ENCODE data around the gene APOL3. TPM values are rescaled to one million over a fixed set of nuclear protein-coding genes. Genes with fewer than 3 reads are reported as not detected.

Gene APOL3
- total RNA-seq, 1 donor from 2014 or later = 131 TPM

DNA sequence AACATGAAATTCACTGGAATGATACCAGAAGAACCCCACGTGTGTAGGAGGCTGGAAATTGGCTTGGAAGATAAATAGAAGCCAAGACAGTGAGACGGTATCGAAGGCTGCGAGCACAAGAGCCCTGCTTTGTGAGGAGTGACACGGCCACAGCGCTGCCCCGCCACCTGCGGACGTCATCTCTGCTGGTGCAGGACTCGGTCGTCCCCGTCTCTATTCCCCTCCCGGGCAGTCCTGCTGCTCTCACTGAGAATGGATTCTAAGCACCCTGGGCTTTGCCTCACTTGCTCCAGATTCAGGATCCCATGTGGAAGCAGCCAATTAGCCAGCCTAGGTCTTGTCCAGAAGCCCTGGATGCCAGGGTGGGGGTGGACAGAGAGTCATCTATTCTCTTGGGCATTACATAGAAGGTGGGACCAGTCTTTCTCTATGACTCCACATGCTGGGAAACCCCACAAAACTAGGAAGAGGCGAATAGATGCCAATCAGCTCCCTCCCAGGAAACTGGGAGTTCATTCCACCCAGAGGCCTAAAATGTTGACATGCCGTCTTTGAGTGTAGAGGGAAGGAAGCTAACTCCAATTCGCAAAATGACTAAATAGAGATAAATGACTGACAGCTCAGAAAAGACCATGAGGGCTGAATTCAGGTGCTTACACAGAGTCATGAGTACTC is 25.1 kb downstream of the APOL3 start:
- intact Hi-C loops (cut with micrococcal nuclease) = no loop called here

DNA sequence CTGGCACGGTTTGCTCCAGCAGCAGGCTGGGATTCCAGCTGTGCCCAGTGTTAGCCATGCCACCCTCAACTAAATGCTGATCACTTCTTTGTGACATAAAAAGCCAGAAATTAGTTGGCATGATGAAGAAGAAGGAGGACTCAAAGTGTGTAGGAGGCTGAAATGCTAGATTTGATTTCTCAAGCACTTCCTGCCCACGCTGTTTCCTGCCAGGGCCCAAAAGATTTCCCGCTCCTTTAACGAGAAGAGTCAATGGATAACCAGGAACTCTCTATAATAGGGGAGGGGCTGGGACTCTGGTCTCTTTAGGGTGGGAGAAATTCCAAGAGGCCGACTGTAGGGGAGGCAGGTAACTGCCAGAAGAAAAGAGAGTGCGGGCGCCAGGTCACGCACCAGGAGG is 26.4 kb downstream of the APOL3 start:
- intact Hi-C loops (cut with micrococcal nuclease) = no loop called here

DNA sequence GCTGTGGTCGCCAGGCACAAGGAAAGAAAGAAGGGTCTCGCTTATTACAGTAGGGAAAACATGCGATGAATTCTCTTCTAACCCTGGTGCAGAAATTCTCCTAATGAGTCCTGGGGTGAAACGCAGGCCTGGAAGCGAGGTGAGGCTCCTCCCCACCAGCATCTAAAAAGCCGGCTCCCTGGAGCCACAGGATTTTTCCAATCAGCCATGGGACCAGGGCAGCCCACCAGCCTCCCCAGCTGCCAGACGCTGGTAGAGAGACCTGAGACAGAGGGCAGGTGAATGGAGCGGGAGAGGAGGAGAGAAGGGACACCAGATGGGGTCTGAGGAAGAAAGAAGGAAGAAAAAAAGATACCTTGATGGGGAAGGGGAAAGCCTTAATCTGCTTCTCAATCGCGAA is 28.6 kb downstream of the APOL3 start:
- intact Hi-C loops (cut with micrococcal nuclease) = no loop called here

DNA sequence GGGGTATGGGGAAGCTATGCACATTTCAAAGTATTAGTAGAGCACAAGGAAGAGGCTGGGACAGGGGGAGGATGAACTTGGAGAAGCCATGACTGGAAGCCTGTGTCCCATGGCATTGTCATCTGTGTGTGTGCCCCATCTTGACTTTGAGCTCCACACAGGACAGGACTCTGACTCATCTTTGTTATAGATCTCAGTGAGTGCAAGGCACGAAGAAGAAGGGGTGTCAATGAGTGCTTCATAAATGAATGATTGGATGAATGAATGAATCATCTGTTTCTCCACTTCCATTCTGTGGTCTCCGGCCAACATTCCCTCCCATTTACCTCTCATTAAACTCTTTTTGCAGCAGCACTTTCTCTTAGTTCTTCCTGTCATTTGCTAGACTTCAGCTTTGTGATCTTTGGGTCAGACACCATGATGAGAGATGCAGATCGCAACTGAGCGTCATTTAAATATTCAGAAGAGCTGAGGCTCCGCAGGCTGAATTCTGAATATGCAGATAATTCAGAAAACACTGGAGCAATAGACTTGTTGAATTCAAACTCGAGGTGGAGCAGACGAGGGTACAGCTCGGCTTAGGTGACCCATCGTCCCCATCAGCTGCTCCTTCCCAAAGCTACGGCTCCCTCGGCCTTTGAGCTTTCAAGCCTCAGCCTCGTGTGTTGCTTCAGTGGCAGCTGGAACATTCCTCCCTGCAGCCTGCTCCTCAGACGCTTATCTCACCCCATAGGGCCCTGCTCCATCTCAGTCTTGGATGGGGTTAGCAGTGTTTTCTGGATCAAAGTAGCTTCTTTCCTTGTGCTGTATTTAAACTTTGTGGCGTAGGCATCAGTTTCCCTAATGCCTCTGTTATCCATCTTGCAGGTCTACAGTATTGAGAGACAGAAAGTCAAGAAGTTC is 30.8 kb downstream of the APOL3 start:
- intact Hi-C loops (cut with micrococcal nuclease) = loop anchor here (10.0 kb wide), 1 partner anchor 205 kb away; no protein-coding TSS in a partner anchor

DNA sequence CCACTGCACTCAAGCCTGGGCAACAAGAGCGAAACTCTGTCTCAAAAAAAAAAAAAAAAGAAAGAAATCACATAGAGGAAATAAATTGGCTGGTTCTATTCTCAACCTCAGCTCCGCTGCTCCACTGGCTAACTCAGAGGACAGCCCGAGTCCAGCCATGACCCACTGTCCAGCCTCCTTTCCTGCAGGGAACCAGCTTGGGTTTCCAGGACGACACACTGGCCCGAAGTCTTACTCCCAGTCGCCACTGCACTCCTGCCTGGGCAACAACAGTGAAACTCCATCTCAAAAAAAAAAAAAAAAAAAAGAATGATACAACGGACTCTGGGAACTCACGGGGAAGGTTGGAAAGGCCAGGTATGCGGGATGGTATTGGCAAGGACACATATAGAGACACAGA is 31.5 kb downstream of the APOL3 start:
- intact Hi-C loops (cut with micrococcal nuclease) = loop anchor here (10.0 kb wide), 1 partner anchor 204 kb away; no protein-coding TSS in a partner anchor

DNA sequence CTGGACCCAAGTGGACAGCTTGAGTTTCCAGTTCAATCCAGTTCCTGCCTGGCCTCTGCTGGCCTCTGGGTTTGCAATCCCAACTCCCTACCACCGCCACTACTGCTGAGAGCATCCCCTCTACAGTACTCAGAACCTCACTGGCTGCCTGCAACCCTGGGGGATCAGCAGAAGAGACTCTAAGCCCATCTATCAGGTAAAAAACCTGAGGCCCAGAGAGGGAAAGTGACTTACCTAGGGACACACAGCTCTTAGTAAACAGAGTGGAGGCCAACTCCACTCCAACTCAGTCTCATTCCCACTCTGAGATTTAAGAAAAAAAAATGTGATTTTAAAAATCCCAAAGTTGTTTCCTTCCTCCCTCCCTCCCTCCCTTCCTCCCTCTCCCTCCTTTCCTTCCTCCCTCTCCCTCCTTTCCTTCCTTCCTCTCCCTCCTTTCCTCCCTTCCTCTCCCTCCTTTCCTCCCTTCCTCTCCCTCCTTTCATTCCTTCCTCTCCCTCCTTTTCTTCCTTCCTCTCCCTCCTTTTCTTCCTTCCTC is 34.5 kb downstream of the APOL3 start:
- intact Hi-C loops (cut with micrococcal nuclease) = loop anchor here (2.0 to 10.0 kb wide), 3 partner anchors 59 to 499 kb away; no protein-coding TSS in a partner anchor

DNA sequence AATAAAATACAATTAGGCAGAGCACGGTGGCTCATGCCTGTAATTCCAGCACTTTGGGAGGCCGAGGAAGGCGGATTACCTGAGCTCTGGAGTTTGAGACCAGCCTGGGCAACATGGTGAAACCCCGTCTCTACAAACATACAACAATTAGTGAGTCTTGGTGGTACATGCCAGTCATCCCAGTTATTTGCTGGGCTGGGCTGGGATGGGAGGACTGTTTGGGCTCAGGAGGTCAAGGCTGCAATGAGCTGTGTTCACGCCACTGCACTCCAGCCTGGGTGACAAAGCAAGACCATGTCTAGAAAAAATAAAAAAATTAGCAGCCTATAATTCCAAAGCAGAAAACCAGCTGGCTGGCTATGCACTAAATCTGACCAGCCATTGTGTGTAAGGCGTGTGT is 35.1 kb downstream of the APOL3 start:
- intact Hi-C loops (cut with micrococcal nuclease) = loop anchor here (2.0 to 10.0 kb wide), 3 partner anchors 59 to 499 kb away; no protein-coding TSS in a partner anchor

DNA sequence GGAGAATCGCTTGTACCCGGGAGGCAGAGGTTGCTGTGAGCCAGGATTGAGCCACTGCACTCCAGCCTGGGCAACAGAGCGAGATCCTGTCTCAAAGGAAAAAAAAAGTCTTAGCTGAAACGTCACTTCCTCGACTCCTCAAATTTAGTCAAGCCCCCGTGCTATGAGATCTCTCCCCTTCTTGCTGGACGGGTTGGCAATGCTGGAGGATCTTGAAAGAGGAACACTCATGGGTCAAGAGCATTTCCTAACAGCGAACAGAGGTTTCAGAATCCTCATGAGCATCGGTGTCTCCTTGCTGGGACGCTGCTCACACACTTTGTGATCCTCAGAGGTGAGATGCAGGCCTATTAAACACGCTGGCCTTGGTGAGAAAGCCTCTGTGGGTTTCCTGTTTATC is 35.9 kb downstream of the APOL3 start:
- intact Hi-C loops (cut with micrococcal nuclease) = loop anchor here (2.0 to 10.0 kb wide), 3 partner anchors 58 to 498 kb away; no protein-coding TSS in a partner anchor

DNA sequence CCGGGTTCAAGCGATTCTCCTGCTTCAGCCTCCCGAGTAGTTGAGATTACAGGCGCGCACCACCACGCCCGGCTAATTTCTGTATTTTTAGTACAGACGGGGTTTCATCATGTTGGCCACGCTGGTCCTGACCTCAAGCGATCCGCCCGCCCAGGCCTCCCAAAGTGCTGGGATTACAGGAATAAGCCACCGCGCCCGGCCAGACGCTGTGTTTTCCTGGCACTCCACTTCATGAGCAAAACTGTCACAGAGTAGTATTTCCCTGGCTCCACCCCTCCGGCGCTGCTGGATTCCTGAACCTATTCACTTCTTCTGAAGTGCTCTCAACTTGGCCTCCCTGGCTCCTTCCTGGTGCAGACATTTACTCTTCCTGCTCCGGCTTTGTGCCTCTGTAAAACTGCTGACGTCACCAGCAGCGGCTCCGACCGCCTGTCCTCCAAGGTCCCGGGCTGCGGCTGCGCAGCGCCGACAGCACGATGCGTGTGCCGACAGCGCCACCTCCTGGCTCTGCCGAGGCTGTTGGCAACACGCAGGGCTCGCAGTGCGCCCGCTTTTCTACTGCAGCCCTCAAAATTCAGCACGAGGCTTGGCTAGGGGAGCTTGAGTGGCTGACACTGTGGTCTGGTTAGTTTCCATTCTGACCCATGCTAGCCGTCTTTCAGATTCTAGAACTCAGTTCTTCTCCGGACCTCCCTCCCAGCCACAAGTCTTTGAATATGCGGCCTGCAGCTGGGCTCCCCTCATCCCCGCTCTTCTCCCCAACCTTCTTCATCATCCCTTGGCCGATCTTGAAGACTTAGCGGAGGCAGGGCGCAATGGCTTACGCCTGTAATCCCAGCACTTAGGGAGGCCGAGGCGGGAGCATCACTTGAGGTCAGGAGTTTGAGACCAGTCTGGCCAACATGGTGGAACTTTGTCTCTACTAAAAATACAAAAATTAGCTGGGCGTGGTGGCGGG is 36.6 kb downstream of the APOL3 start:
- intact Hi-C loops (cut with micrococcal nuclease) = loop anchor here (2.0 to 10.0 kb wide), 3 partner anchors 57 to 497 kb away; no protein-coding TSS in a partner anchor

DNA sequence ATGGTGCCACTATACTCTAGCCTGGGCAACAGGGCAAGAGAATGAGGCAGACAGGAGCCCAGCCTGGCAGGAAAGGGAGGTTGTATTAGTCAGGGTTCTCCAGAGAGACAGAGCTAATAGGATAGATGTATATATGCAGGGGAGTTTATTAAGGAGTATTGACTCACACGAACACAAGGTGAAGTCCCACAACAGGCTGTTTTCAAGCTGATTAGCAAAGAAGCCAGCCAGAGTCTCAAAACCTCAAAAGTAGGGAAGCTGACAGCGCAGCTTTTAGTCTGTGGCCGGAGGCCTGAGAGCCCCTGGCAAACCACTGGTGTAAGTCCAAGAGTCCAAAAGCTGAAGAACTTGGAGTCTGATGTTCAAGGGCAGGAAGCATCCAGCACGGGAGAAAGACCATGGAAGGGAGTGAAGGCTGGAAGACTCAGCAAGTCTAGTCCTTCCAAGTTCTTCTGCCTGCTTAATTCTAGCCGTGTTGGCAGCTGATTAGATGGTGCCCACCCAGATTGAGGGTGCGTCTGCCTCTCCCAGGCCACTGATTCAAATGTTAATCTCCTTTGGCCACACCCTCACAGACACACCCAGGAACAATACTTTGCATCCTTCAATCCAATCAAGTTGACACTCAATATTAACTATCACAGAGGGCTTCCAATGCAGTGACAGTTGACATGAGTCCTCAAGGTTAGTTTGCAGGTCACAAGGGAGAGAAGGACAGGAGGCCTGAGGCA is 39.8 kb downstream of the APOL3 start:
- intact Hi-C loops (cut with micrococcal nuclease) = loop anchor here (10.0 kb wide), 1 partner anchor 196 kb away; no protein-coding TSS in a partner anchor

DNA sequence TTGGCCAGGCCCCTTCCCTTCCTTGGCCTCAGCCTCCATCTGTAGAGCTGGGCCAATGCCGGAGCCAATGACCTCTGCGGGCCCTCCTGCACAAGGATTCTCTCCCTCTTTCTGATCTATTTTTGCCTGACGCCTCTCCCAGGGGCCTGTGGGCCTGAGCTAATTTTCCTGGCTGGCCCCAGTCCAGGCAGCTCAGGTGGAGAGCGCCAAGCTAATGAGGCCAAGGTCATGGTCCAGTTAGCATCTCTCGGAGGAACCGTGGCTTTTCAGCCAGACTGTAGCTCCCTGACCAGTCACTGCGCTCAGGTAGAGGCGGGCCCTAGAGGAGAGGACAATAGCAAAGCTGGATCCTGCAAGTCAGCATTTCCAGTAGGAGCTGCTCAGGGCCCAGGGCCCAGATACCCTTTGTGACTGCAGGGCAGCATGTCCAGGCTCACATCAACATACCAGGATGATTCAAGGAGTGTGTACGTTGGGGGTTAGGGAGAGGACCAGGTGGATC is 43.5 kb downstream of the APOL3 start:
- intact Hi-C loops (cut with micrococcal nuclease) = no loop called here

DNA sequence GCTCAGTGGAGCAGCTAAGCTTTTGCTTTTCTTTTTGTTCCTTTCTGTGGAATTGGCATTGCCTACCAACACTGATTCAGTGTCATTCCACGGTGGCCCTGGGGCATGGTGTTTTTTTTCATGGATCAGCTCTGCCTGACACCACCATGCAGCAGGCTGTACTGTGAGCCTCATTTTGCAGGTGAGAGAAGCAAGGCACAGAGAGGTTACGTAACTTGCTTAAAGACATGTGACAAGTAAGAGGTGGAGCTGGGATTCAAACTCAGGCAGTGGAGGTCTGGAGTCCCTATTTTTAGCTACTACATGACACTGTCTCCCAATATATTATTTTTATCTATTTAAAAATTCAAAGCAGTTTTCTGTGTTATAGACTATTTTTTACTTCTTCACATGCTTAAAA is 44.4 kb downstream of the APOL3 start:
- intact Hi-C loops (cut with micrococcal nuclease) = no loop called here

DNA sequence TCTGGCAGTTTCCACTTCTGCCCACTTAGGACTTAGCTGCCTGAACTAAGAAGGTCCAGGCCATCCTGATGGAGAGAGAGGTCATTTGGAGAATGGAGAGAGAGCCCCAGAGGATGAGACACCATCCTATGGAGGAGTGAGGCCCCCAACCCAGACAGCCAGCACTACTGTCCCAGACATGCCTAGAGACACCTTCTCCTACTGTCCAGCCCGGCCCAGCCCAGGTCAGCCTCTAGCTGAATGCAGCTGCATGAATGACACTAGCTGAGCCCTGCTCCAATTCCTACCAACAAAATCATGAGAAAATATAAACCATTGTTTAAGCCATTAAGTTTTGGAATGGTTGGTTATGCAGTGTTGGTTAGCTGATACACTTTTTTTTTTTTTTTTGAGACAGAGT is 47.4 kb downstream of the APOL3 start:
- intact Hi-C loops (cut with micrococcal nuclease) = no loop called here

DNA sequence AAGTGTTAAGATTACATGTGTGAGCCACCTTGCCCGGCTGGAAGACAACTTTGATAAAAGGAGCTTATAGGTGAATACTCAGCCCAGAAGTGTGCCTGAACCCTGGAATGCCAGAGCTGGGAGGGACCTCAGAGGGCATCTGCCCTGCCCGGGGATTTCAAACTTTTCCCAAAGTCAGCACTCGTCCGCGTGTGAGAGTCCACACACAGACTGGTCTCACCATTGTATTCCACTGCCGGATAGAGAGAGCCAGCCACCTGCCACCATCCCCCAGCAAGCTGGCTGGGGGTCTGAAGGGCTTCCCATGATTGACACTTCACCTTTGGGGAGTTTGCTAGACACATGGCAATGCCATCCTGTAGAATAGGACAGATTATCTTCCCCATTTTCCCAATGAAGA is 49.2 kb downstream of the APOL3 start:
- intact Hi-C loops (cut with micrococcal nuclease) = no loop called here

DNA sequence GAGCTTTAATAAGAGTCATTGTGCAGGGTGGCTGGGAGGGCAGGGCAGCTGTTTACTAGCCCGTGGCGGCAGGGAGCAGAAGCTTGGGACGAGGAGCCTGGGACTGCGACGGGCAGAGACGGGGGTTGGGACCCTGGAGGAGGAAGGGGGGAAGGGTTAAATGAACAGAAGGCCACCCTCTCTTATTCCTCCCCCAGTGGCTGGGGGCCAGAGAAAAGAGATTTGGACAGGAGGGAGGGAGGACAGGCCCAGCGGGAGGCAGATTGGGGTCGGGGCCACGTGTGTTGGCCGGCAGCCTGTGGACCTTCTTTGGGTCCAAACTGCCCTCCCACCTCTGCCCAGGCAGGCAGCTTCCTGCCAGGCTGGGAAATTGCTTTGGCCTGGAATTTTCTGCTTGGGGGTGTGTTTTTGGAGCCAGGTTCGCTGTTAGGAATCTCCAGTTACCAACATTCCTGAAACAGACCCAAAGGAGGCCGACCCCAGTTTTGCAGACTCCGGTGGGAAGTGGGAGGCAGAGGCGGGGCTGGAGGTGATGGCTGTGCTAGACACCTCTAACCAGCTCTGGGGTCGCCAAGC is 50.2 kb downstream of the APOL3 start:
- intact Hi-C loops (cut with micrococcal nuclease) = no loop called here

DNA sequence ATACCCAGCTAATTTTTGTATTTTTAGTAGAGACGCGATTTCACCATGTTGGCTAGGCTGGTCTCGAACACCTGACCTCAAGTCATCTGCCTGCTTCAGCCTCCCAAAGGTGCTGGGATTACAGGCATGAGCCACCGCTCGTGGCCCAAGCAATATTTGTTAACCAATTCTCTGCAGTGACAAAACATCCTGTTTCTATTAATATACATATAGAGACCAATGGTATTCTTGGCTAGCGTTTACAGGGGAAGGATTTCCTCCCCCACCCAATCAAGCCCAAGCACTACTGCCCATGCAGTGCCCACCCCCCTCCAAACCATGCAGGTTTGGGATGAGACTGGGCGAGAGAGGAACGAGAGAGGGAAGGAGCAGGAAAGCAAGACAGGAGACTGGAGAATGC is 53.1 kb downstream of the APOL3 start:
- intact Hi-C loops (cut with micrococcal nuclease) = no loop called here

DNA sequence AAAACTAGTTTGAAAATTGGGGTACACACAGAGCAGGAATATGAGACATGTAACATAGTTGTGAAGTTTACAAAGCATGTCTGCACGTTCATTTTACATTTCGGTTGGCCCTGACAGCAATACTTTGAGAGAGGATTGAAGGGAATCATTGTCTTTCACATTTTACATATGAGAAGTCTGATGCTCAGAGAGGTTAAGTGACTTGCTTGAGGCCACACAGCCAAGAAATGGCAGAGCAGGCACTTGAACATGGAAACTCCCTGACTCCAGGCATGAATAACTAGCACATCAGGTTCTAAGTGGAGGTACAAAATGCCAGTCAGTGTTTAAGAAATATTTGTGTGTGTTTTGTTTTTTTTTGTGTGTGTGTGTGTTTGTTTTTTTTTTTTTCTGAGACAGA is 53.6 kb downstream of the APOL3 start:
- intact Hi-C loops (cut with micrococcal nuclease) = no loop called here

DNA sequence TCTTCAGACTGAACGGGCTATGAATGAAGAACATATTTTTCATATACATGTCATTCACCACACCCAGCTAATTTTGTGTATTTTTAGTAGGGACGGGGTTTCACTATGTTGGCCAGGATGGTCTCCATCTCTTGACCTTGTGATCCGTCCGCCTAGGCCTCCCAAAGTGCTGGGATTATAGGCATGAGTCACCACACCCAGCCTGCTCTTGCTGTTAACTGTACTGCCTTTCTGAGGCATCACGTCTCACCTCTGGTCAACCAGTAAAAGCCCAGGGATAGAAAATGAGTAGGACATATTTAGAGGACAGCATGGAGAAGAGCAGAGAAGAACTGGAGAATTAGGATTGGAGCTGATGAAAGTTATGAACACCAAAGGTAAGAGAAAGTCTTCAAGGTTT is 55.6 kb downstream of the APOL3 start:
- intact Hi-C loops (cut with micrococcal nuclease) = no loop called here

DNA sequence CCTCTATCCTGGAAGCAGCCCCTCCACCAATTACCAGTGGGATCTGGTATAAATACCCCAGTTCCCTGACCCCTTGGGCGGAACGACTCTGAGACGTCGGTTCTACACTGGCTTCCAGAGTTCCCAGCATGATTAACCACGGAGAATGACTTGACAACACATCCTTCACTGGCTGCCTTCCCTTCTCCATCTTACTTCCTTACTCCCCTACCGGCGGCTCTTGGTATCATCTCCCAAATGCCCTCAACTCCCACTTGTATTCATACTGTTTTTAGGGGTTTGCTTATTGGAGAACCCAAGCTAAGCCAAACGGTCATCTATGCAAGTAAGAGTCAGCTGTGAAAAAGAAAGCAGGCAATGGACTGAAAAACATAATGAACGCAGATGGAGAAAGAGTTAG is 56.1 kb downstream of the APOL3 start:
- intact Hi-C loops (cut with micrococcal nuclease) = no loop called here

DNA sequence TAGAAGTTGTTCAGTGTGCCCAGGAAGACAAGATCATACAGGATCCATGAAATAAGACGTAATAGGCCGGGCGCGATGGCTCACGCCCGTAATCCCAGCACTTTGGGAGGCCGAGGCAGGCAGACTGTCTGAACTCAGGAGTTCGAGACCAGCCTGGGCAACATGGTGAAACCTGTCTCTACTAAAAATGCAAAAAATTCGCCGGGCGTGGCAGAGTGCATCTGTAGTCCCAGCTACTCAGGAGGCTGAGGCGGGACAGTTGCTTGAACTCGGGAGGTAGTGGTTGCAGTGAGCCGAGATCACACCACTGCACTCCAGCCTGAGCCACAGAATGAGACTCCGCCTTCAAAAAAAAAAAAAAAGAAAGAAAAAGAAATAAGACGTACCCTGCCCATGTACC is 56.7 kb downstream of the APOL3 start:
- intact Hi-C loops (cut with micrococcal nuclease) = no loop called here
